GM19467 (cell line): ENCODE data around the gene PLEKHJ1.
"Not testable (repeated sequence)": the region's sequence is repeated elsewhere in the genome, so short reads cannot be mapped to it uniquely, and the experiment has no call there.

Experiments used
- ATAC-seq: cut with Tn5 transposase; IDR thresholded peaks from one replicate; pipeline ENCODE4 v1.9.1; 2021; ENCODE audit warnings: mild to moderate bottlenecking, moderate library complexity; ENCODE audit not compliant: unreplicated experiment

The PLEKHJ1 gene, protein sequence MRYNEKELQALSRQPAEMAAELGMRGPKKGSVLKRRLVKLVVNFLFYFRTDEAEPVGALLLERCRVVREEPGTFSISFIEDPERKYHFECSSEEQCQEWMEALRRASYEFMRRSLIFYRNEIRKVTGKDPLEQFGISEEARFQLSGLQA

DNA sequence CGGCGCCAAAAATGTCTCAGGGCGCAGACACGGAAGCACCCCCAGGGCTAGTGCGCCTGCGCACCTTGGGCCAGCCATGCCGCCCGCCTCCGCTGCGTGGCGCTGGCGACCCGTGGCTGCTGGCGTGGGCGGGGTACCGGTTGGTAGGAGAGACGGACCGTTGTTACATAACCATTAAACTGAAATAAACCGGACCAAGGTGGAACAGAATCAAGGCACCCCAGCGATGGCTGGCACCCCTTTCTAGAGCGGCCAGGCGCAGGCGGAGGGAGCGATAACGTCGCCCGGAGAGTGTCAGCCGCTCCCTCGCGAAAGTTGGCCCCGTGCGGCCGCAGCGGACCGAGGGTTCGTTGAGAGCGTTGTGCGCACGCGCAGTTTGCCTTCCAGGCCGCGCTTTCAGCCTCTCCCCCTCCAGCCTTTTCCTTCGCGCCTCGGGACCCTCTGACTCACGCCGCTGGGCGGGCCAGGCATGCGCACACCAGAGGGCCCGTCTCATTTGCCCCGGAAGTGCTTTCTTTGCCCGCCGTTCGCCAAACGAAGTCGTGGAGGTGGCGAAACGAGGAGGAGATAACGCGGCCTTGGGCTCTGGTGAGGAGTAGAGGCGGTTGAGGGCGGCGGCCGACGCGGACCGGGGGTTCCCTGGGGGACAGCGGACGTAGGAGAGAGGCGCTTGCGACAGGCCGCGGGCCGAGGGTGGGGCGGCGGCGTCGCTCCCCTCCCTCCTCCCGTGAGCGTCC is at the start of gene PLEKHJ1, which contains the start of gene SF3A2:
Gene PLEKHJ1, minus strand, starts transcription at position 16 of the 737 bp plus-strand sequence. CDS start 81 bp downstream, outside the sequence.
Gene SF3A2, plus strand, starts transcription at position 511 of the 737 bp plus-strand sequence. CDS start 6,595 bp downstream, outside the sequence.
- ATAC-seq = peak; percentile 62

DNA sequence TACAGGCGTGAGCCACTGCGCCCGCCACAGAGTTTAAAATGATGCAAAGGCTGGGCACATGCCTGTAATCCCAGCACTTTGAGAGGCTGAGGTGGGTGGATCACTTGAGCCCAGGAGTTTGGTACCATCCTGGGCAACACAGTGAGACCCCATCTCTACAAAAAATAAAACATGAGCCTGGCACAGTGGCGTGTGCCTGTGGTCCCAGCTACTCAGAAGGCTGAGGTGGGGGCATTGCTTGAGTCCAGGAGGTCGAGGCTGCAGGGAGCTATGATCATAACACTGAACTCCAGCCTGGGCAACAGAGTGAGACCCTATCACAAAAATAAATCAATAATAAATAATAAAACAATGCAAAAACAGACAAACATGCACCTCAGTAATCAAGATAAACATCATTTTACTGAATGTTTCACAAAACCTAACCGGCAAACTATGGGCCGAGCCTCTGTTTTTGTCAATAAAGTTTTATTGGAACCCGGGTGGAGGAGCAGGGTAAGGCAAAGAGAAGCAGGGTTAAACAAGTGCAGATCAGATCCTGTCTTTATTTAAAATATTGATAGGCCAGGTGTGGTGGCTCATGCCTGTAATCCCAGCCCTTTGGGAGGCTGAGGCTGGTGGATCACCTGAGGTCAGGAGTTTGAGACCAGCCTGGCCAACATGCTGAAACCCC is 47.8 kb upstream of the PLEKHJ1 start:
- ATAC-seq = no peak

DNA sequence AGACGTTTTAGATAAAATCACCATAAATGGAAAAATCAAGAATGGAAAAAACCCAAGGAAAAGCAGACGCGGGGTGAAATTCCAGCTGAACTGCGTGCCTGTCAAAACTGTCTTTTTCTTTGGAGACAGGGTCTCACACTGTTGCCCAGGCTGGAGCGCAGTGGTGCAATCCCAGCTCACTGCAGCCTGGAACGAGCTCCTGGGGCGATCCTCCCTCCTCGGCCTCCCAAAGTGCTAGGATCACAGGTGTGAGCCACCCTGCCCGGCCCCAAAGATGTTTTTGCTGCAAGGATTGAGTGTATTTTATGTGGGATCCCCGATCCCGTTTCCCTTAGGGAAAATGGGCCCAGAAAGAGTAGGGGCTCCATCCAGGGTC is 46.7 kb upstream of the PLEKHJ1 start:
- ATAC-seq = no peak

DNA sequence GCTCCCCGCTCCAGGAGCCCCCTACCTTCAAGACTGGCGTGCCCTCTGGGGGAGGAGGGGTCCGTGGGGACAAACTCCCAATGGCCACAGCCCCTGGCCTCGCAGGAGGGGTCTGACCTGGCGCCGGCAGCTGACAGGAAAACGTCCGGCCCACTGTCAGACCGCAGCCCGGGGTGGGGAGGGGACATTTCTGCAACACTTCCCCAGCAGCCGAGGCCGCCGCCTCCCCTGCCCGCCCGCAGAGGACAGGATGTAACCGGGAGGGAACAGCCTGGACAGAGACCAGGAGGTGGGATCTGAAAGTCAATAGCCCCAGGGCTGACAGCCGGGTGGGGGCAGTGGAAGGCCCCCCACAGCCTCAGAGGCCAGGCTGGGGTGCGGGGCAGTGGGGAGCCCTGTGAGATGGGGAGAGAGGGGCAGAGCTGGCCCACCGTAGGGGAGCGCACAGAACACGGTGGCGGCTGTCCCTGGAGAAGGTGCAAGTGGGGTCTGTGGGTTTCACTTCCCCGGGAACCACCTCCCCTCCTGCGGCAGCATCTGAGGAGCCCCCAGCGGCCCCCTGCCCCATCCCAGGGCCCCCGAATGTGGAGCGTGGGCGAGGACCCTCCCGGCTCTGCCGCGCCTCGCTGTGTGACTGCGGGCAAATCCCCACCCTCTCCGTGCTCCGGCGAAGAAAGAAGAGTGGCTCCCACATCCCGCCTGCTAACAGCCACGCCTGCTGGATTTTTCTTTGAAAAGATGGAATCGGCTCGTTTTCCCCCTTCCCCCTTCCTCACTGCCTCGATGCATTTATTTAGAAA is 46.1 kb upstream of the PLEKHJ1 start, which contains the start of gene PEAK3:
Gene PEAK3, minus strand, starts transcription at position 114 of the 800 bp plus-strand sequence. CDS start 1,244 bp downstream, outside the sequence.
- ATAC-seq = no peak

DNA sequence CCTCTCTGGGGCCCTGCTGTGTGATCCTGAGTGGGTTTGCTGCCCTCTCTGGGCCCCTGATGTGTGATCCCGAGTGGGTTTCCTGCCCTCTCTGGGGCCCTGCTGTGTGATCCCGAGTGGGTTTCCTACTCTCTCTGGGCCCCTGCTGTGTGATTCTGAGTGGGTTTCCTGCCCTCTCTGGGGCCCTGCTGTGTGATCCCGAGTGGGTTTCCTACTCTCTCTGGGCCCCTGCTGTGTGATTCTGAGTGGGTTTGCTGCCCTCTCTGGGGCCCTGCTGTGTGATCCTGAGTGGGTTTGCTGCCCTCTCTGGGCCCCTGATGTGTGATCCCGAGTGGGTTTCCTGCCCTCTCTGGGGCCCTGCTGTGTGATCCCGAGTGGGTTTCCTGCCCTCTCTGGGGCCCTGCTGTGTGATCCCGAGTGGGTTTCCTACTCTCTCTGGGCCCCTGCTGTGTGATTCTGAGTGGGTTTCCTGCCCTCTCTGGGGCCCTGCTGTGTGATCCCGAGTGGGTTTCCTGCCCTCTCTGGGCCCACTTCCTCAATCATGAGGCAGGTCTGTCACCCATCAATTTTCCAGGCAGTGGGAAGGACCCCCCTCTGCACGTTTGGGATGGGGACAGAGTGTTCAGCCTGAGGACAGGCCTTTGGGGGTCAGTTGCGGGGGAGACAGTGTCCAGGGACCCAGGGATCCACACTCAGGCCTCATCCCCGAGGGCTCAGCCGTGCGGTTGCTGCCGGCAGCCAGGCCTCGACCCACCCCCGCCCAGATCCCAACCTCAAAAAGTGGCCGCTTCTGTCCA is 45.3 kb upstream of the PLEKHJ1 start:
- not testable (repeated sequence) for ATAC-seq

DNA sequence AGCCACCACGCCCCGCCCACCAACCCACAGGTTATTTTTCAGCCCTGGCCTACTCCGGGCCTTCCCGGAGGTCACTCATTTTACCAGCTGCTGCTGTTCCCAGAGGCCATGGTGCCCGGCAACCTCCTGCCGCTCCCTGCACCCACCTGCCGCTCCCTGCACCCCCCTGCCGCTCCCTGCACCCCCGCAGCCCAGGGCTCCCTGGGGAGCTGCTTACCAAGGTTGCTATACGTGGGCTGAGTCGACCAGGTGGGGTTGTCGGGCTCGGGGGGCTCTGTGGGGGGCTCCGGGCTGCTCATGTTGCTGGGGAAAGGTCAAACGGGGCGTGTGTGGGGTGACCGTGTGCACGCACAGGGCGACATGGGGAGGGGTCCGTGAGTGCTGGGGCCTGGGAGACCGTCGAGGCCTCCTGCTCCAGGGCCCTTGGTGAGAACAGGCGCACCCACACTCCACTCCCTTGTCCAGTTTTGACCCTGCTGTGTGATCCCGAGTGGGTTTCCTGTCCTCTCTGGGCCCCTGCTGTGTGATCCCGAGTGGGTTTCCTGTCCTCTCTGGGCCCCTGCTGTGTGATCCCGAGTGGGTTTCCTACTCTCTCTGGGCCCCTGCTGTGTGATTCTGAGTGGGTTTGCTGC is 44.6 kb upstream of the PLEKHJ1 start:
- ATAC-seq = no peak

DNA sequence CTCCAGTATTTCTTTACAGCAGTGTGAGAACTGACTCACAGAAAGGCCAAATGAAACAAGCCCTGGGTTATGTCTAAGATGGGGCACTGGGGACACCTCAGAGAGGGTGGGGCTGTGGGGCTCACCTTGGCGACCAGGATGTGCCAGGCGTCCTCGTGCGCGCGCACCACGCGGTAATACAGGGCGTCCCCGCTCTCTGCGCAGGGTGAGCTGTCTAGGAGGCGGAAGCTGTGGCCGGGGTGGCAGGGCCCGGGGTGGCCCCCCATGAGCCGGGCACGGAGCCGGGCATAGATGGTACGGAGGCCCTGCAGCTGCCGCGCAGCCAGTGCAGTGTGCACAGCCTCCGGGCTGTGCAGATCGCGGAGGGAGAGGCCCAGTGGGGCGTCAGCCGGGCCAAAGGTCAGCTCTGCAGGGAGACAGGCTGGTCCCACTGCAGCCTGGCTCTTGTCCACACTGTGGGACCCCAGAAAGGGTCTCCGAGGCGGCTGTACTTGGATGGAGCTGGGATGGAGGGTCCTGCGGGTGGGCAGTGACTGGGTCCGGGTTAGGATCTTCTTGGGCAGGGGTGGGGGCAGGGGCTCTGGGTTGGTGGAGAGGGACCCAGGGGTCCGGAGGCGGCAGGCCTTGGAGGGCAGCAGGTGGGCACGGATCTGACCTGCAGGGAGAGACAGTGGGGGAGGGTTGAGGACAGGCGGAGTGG is 42.5 kb upstream of the PLEKHJ1 start:
- ATAC-seq = no peak

DNA sequence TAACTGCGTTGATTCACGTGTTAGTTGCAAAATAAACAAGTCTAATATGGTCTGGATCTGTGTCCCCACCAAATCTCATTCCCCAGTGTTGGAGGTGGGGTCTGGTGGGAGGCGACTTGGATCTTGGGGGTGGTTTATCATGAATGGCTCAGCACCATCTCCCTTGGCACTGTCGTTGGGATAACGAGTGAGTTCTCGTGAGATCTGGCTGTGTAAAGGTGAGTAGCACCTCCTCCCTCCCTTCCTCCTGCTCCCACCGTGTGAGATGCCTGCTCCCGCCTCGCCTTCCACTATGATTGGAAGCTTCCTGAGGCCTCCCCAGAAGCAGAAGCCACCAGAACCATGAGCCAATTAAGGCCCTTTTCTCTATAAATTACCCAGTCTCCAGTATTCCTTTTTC is 41.0 kb upstream of the PLEKHJ1 start:
- no peak for ATAC-seq

DNA sequence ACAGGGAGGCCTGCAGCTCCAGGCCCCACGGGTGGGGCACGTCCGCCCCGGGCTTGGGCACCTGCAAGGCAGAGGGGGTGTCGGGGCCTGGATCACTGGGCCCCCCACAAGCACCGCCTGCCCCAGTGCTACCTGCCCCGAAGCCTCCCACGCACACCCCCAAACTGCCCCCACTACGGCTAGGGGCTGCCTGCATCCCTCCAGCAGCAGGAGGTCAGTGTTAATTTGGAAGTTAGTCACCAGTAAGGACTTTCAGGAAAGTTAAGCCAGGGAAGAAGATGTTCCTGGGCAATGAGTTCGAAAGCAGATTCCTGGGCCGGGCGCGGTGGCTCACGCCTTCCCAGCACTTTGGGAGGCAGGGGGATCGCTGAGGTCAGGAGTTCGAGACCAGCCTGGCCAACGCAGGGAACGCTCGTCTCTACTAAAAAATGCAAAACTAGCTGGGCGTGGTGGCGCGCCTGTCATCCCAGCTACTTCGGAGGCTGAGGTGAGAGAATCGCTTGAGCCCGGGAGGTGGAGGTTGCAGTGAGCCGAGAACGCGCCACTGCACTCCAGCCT is 40.4 kb upstream of the PLEKHJ1 start:
- ATAC-seq = no peak

DNA sequence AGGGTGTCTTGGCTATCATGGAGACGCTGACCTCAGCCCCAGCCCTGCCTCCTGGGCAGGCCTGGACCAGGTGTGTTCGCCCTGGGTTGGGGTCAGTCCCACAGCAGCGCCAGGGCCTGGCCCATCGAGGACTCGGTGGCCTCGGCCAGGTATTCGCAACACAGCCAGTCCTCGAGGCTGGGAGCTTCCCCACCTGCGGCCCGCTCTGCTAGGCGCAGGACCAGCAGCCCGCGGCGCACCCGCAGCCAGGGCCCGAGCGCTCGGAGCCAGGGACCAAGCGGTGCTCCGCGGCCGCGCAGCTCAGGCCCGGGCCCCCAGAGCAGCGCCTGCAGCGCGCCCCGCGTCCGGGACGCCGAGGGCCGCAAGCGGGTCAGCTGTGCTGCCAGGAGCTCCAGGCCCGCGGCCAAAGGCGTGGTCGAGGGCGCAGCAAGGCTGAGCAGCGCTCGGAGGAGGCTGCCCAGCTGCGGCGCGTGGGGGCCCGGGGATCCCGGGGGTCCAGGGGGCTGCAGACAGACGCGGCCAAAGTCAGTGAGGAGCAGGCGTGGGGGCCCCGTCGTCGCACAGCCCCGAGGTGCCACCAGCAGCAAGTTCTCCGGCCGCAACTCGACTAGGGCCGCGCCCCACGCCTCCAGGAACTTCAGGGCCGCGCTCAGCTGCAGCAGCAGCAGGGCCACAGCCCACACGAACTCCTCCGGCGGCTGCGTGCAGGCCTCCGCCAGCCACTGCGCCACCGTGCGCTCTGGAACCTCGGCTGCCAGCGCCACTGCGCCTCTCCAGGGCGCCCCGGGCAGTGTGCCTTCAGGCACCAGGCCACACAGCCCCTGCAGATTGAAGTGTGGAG is 39.7 kb upstream of the PLEKHJ1 start:
- ATAC-seq = no peak

DNA sequence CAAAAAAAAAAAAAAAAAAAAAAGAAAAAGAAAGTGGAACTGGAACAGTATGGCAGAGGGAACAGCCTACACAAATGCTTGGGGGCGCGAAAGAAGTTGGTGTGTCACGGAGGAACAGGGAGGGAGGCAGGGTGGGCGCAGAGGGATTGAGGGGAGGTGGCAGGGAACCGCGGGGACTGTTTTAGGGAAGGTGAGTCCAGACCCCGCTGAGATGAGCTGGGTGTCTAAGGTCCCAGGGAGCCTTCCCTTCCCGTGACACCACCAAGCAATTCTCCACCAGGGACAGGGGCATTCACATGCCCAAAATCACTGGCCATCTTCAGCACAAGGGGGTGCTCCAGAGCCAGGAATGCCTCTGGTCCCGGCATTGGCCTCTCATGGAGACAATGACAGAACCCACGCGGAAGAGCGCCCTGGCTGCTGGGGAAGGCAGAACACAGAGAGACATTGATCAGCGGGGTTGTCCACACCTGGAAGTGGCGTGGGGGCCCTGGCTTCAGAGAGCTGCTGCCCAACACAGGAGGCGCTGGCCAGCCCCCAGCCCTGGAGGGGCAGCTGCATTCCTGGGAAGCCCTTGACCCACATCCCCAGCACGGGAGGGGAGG is 38.9 kb upstream of the PLEKHJ1 start:
- no peak for ATAC-seq

DNA sequence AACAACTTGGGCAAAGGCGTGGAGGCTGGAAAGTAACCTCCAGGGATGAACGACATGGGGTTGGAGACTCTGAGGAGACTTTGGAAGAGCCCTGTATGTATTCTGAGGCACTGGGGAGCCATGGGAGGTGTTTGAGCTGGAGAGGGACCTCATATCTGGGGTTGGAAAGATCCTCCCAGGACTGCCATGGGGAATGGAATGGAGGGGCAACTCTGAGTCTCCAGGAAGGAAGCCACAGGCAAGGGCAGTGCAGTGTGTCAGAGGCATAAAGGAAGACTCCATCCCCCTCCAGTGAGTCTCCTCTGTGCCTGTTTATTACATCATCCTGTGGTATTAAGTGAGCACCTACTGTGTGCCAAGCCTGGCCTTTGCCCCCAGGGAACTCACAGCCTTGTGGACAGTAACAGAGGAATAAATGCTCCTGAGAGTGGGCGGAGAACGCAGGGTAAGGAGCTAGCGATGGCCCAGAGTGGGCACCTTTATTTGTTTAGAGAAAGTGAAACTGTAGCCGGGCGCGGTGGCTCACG is 38.1 kb upstream of the PLEKHJ1 start:
- no peak for ATAC-seq

DNA sequence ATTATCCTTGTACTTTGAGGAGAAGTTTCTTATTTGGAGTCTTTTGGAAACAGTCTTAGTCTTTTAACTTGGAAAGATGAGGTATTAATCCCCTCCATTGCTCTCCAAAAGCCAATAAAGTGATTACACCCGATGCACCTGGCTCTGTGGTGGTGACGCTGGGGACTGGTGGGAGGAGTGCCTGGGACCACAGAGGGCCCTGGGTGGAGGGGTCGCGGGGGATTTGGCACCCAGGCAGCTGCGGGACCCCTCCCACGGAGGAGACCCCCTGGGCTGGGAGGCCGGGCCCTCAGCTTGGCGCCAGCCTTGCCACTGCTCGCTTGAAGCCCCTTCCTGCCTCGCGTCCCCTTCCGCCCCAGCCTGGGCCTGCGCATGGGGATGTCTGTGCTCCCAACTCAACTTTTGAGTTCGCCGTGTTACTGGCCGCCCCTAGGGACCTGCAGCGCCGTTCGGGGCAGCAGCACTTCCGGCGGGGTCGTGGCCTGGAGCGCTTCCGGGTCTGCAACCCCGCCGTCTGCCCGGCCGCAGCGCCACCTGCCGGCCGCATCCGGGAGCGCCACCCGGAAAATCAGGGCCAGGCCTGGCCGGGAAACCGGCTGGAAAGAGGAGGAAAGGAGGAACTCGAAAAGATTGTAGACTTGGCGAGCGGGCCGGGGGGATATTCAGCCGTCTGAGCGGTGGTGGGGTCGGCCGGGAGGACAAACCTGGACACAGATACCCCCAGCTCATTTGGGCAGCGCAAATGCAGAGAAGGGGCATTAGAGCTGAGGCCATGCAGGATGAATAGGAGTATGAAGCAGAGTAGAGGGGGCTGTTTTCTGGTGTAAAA is 37.4 kb upstream of the PLEKHJ1 start:
- ATAC-seq = peak; percentile 28

DNA sequence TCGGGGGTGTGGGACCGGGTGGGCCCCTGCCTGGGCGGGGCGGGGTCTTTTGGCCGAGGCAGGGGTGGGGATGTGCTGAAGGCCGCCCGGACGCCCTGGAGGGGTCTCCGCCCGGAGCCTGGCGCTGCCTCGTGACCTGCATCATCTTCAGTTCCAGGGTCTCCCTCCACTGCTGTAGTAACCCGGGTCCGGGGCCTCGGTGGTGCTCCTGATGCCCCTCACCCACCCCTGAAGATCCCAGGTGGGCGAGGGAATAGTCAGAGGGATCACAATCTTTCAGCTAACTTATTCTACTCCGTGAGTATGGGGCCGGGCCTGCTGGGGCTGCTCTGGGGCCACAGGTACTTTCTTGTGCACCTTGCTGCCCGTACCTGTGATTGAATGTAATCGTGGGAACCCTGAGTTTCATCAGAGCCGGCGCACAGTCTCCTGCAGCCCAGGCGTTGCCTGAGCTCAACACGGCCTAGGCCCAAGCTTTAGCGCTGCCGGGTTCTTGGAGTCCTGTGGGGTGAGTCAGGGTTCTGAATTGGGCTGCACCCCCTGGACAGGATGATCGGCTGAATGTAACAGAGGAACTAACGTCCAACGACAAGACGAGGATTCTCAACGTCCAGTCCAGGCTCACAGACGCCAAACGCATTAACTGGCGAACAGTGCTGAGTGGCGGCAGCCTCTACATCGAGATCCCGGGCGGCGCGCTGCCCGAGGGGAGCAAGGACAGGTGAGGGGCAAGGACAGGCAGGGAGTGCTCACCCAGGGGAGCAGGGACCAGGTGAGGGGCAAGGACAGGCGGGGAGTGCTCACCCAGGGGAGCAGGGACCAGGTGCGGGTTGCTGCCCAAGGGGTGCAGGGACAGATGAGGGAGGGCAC is 35.3 kb upstream of the PLEKHJ1 start:
- ATAC-seq = no peak

DNA sequence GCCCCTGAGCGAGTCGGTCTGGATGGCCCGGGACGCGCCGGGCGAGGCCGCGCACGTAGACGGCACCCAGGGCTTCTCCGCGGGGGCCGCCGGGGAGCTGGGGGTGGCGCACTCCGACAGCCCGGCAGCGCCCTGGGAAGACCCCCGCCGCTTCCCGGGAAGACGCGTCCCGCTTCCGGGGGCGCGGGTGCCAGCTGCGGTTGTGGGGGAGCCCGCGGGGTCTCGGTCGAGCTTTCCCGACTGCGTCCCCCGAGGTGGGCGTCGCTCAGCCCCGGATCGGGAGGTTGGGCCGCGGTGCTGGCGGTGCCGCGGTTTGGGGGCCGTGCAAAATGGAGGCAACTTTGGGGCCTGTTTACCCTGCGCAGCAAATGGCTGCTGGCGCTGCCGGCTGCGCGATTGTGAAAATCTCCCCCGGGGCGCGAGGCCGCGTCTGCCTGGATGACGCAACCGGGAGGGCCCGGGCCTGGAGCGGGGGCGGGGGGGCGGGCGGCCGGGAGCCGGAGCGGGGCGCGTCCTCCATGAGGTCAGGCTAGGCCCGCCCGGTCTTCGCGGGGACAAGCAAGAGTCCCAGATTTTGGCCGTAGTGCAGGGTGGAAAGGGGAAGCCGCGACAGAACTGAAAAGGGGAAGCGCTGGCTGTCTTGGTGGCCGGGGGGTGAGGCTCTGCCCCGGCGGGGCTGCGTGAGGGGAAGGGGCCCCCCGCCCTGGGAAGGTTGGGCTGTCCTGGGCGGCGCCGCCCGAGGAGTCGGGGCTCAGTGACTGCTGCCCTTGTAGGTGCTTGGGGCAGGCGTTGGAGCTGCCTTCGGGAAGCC is 34.5 kb upstream of the PLEKHJ1 start:
- ATAC-seq = no peak
